GM15510 (cell line): ENCODE results near the gene ELMO1.

Experiments used
- POLR2A ChIP-seq: IDR thresholded peaks from 3 replicates; pipeline ENCODE4 v1.6.1; 2011; ENCODE audit warnings: borderline replicate concordance; ENCODE audit not compliant: insufficient read length; ENCODE audit errors: extremely low read depth

The ELMO1 gene

DNA sequence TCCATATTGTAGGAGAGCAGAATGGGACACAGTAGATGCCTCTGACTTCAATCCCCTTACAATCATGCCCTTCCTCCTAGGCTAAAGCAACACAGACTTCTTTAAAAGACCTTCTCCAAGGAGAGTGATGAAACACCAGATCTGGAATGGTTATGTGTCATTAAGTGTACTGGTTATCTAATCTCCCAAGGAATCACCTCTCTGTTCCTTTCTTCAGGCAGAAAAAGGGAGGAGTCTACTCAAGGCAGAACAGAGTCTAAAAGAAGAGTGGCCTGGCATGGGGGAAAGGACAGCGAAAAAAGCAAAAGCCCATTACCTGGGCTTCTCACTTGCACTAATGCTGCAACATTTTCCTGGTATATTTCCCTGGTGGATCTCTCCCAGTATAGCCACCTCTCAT lies 2.9 kb downstream of the ELMO1 start:
- no peak for TF ChIP-seq POLR2A

DNA sequence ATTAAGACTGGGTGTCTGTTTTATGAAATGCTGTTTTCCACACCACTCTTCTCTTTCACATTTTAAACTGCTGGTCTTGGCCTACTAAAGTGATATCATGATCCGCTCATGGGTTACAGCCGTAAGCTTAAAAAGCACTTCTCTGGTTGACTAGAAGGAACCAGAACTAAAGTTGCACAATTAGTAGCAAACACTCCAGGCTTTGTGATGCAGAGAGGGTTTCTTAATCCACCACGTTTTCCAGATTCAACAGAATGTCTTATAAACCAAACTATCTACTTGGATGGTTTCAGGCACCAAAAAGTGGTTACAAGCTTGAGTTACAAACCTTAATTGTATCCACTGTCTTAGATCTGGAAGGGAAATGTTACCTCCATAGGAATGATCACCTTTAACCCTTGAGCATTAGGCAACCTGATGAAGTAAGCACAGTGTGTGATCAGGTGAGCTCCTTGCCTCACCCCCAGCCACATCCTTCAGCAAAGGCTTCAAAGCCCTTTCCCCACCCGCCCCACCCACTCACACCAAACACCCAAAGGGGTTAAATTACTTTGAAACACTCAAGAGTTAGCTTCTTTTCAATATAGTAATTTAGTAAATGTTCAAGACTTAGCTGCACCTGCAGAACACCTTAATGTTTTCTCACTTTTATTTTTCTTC lies 3.5 kb downstream of the ELMO1 start:
- TF ChIP-seq POLR2A = no peak

DNA sequence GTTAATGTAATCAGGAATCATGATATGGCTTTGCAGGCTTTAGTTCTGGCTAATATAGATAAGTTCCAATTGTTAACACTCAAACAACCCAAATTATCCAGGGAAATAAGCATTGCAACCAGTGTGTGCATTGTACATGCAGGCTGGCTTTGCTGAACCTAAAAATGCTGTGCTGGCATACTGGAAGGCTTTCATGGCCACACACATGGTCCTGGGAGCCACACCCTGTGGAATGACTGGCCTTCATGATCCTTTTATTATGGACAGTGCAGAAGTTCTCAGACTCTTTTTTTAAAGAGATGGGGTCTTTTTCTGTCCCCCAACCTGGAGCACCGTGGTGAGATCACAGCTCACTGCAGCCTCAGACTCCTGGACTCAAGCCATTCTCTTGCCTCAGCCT lies 5.0 kb downstream of the ELMO1 start:
- TF ChIP-seq POLR2A = no peak

DNA sequence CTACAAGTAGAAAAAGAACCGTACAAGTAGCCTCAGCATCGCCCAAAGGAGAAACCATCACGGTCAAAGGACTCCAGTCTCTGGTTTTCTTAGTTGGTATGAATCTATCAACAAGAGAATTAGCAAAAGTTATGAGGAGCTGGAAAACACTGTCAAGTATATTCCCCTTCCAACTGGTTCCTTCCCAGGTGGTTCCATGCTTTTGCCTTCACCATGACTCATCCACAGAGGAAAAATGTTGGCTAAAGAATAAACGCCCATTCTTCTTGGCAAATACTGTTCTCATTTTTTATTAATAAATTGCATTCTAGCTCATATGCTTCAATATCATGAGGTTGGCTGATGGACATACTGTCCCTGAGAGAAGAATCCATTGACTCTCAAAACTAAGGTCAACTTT lies 6.4 kb downstream of the ELMO1 start:
- TF ChIP-seq POLR2A = no peak

DNA sequence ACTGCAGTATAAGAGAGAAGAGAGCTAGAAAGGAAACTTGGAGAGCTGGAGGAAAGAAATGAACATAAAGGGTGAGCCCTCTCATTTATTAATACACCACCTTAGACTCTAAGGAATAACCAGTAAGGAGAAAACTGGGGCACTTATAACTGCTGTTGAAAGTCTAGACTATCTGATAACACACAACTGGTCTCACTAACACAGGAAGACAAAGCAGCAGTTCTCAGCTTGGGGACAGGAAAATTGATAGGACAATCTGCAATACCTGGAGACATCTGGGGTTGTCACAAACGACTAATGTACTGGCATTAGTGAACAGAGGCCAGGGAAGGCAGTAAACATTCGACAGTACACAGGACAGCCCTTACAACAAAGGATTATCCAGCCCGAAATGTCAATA lies 6.8 kb downstream of the ELMO1 start:
- no peak for TF ChIP-seq POLR2A

DNA sequence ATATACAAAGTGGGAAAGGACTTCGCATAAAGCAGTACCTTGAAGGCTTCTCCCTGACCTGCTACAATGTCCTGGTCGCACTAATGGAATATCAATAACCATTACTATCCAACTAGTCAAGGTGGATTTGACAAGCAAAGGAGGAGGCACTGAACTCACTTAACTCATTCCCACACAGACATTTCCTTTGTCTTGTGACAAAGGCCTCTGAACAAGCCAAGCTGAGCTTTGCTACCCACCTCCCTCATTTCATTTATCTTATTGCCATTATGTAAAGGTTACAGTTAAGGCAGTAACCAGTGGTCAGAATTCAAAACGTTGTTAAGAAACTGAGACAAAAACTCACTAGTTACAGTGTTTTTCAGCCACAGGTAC lies 7.3 kb downstream of the ELMO1 start:
- TF ChIP-seq POLR2A = no peak

DNA sequence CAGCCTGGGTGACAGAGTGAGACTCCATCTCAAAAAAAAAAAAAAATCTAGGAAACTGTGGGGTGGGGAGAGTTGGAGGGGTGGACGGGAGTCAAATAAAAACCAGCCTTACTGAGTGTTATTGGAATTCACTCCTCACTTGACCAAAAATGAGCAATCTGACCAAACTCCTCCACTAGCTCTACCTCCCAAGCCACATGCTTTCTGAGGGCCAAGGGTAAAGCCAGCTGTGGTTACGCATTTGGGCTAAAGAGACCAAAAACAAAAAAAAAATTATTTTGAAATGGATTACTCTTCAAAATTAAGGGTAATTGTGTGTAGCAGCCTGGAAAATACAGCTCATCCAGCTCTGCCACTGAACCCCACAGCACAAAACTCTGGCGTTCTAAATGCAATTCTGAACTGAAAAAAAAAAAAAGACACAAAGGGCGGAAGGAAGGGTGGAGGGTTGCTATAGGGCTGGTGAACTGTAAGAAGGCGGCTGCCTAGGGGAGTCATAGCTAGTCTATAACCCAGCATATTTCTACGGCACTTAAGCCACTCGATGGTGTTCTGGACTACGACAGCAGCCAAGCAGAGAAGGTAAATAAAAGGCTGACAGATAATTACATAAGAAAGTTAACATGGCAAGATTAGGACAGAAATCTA lies 7.8 kb downstream of the ELMO1 start:
- no peak for TF ChIP-seq POLR2A

DNA sequence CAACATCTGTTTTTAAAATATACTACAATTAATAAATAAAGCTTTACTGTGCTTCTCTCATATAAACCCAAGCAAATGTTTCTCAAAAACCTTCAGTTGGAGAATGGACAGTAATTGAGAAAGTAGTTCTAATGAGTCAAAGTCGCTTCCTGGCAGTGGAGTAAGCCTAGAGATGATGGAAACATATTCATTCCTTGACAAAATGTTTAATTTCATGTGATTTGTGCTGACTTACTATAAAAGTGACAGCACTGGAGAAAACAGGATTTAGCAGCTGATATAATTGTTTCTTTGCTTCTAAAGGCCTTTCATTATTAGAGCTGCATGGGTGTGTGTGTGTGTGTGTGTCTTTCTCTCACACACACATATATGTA lies 9.0 kb downstream of the ELMO1 start:
- no peak for TF ChIP-seq POLR2A

DNA sequence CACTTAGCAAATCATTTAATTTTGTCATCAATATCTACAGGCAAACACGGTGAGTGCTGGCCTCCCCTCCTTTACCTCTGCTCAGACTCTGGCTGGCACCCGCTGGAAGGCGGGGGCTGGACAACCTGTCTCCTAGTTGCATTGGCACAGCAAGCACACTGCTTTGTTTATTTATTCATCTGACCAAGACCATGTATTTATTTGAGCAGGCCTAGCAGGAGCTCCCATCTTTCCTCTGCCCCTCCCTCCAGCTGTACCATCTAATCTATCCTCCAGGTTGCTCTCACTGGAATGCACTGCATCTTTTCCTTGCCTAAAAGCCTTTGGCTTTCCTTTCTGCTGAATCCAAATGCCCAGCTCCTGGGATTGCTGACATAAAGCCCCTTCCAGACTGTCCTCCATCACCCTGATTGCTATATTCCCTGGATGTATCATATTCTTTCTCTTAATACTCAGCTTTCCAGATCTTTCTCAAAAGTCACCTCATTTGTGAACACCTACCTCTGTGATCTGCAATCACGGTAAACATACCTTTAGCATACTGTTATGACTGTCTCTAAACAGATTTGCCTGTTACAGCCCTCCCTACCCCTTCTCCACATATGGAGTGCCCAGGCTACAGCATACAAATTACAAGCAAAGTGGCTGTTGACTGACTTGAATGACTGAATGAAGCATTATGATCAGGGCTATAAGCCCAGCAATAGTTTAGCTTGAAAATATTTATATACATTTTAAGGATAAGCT lies 9.6 kb downstream of the ELMO1 start:
- no peak for TF ChIP-seq POLR2A

DNA sequence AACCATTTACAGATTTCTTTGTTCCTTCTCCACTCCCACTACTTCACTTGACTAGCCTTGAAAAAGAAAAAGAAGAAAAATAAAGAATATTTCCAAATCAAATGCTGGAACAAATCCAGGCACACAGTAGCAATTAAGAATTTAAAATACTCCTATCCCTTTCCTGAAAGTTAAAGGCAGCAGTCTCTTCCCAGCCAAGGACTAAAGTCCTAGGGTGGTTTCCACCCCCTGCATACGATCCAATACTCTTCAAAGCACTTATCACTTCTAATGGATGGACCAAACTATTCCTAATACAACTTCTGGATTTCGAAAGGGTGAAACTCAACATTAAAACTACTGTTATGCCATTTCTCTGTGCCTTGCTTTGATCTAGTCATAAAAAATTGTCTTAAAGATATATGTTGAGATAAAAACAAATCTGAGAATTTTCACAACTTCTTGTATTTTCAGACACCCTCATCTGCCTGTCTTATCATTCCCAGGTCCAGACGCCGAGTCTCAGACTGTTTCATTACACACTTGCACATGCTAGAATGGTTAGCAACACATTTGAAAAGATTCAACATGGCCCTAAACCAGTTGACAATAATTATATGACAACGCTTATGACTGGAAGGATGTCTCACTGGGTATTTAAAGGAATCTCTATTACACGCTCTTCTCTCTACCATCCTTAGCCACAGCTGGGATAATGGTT lies 13.4 kb downstream of the ELMO1 start:
- no peak for TF ChIP-seq POLR2A

DNA sequence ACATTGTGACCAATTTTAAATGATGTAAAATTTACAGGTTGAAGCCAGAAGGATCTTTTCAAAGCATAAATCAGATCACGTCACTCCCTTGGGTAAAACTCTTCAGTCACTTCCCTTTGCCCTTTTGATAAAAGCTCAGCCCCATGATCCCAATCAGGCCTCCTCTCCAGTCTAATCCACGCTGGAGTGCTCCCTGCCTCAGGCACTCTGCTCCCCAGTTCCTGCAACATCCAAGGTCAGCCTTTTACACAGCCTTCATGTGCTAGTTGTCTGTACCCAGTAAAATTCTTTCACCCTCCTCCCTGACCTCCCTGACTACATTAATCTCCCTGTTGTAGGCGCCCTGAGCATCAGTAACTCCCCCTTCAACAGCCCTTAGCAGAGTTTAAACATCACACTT lies 14.1 kb downstream of the ELMO1 start:
- no peak for TF ChIP-seq POLR2A

DNA sequence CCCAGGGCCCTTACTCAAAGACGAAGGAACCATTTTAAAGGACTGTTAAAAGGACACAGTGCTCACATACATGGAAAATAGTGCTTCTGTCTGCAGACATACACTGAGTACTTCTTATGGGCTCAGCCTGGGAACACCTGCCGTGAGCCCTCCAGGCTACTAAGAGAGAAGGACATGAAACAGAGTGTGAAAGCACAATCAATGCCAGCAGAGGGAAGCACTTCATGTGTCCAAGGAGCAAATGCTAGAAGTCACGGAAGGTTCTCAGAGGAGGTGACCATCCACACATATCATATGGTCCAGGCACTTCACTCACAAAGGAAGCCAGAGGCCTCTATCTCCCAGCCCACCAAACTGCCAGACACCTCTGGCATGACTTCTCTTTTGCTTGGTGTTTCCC lies 15.5 kb downstream of the ELMO1 start:
- no peak for TF ChIP-seq POLR2A

DNA sequence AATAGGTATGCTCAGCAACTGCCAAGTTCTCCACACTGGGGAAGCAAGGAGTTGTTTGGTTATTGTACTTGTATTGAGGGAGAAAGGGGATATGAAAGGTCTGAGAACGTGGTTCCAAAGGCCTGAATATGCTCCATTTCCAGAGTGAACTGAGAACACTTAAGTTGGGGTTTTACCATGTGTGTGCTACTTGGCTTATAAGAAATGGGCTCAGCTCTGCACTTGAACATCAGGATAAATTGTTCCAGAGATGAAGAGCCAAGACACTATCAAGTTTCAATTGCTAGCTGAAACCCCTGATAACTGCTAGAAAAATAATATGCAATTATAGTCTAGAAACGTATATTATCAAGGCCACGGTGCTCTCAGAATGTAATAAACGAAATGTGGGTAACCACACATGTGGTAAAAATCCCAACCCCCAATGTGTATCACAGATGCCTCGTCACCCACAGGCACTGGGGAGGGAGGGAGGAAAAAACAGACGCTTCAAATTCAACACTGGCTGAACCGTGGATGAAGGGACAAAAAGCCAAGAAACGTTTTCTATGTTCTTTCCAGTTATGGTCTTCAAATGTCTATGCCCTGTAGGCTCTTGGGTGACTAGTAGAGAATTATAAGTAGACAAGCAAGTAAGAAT lies 16.3 kb downstream of the ELMO1 start:
- no peak for TF ChIP-seq POLR2A

DNA sequence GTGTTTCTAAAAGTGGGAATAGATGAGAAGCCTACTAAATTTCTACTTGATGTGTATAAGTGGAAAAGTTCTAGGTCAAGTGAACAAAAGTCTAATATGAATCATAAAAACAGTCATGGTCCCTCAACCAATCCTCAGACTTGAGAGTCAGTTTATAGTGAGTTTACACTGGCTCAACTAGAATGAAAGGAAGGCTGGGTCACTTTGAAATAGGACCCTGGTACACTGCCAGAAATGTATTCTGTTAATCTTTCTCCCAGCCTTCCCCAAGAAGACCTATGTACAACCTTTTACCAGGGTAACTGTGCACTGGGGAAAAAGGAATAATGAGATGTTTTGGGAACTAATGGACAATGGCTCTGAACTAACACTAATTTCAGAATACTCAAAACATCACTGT lies 17.3 kb downstream of the ELMO1 start:
- no peak for TF ChIP-seq POLR2A

DNA sequence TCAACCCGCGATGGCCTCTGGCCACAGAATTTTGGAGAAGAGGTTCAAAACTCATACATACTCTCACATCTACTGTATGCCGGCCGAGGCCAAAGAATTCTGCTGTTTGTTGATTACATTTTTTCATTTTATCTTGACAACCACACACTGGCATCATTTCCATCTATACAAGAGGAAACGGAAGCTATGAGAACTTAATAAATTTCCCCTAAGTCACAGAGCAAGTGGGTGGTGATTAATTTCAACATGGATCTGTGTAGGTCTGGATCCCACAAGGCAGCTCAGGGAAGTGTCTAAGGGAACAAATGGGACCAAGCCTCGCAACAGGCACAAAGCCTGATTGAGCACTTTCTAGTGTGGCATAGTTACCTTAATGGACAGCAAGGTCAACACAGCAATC lies 18.0 kb downstream of the ELMO1 start:
- TF ChIP-seq POLR2A = no peak

DNA sequence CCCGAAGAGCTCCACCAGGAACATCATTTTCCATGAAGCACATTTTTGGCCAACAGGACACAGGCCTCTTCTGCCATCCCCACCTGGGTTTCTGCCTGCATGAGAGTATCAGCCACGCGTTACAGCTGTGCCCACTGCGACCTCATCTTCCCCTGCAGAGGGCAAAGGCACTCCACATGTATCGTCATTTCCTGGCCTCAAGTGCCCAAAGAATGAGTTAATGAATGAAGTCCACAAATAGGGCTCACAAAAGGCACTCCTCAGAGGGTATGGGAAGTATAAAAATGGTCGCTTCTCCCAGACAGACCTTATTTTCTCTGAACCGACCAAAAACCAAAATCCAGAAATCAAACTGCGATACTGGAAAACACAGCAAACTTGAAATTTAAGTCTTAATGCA lies 18.5 kb downstream of the ELMO1 start:
- no peak for TF ChIP-seq POLR2A

DNA sequence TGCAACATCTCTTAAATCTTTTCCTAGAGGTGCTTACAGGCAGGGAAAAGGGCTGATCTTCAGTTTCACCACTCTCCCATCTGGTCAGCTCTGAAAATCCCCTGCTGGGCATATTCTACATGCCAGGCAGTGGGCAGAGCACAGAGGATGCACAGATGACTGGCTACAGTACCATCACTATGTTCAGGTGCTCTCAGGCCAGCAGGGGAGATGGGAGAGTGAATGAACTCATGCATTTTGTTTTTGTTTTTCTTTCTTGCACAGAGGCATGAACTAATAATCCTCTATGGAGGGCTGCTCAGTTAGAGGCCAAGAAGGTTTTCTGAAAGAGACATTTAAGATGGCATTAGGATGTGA lies 19.3 kb downstream of the ELMO1 start:
- TF ChIP-seq POLR2A = no peak
